Peyer's patch (tissue), 4 donors: ENCODE data around the gene ZNF879. TPM values are rescaled to one million over a fixed set of nuclear protein-coding genes. Genes with fewer than 3 reads are reported as not detected.

ENCODE experiments used
- DNase-seq, 3 donors: peaks; one replicate each; pipeline ENCODE4 v3.0.0-alpha.2; 2017 to 2019
- H3K27ac ChIP-seq, 4 donors: fragments of 200-600 bp; sonication (generic); one replicate each; pipeline ENCODE4 v1.5.1; 2016 to 2019
- H3K27me3 ChIP-seq, 2 donors: fragments of 200-600 bp; sonication (generic); one replicate each; pipeline ENCODE4 v1.5.1; 2019
- H3K36me3 ChIP-seq, 3 donors: fragments of 200-600 bp; sonication (generic); one replicate each; pipeline ENCODE4 v1.5.1; 2016 to 2019
- H3K4me1 ChIP-seq, 4 donors: fragments of 200-600 bp; sonication (generic); one replicate each; pipeline ENCODE4 v1.5.1; 2016 to 2019
- H3K4me3 ChIP-seq, 4 donors: fragments of 200-600 bp; sonication (generic); 1 replicate in 3 of 4; 2 replicates in 1 of 4; pipeline ENCODE4 v1.5.1; 2016 to 2019; ENCODE audit warnings: mild to moderate bottlenecking in 1 of 4
- H3K9me3 ChIP-seq, 4 donors: fragments of 200-600 bp; sonication (generic); one replicate each; pipeline ENCODE4 v1.5.1; 2016 to 2019; ENCODE audit warnings: mild to moderate bottlenecking in 1 of 4
- POLR2A ChIP-seq, 2 donors: fragments of 450-650 bp; IDR thresholded peaks; one replicate each; pipeline ENCODE4 v1.5.1; 2017; ENCODE audit warnings: antibody characterized with exemption in 2 of 2, mild to moderate bottlenecking in 2 of 2, moderate library complexity in 2 of 2
- total RNA-seq, 4 donors: library from RNA; depleted of rRNA; stranded (reverse); fragments of >200 nt; gene quantifications; one replicate each; pipeline ENCODE4 v1.1.0, GENCODE V29; 2016
- TF ChIP-seq, protein P1 (sequence below), 6 experiments: fragments of 450-650 bp in 4 of 6; fragments of 200-600 bp in 2 of 6; sonication (generic) in 1 of 6; IDR thresholded peaks; one replicate each; pipeline ENCODE4 v1.5.1; 2017 to 2019; ENCODE audit warnings: antibody characterized with exemption in 6 of 6, mild to moderate bottlenecking in 3 of 6, moderate library complexity in 1 of 6

ZNF879 gene
- total RNA-seq, result 10 to 100 TPM in 1 of 4 donors, 1 to 10 TPM in 3; 3.2 to 28.1 (median 6.2) TPM

- TF ChIP-seq POLR2A (IDR thresholded peaks at IDR 0.05), result peak; percentile 35 to 38
- TF ChIP-seq, protein P1, sequence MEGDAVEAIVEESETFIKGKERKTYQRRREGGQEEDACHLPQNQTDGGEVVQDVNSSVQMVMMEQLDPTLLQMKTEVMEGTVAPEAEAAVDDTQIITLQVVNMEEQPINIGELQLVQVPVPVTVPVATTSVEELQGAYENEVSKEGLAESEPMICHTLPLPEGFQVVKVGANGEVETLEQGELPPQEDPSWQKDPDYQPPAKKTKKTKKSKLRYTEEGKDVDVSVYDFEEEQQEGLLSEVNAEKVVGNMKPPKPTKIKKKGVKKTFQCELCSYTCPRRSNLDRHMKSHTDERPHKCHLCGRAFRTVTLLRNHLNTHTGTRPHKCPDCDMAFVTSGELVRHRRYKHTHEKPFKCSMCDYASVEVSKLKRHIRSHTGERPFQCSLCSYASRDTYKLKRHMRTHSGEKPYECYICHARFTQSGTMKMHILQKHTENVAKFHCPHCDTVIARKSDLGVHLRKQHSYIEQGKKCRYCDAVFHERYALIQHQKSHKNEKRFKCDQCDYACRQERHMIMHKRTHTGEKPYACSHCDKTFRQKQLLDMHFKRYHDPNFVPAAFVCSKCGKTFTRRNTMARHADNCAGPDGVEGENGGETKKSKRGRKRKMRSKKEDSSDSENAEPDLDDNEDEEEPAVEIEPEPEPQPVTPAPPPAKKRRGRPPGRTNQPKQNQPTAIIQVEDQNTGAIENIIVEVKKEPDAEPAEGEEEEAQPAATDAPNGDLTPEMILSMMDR (IDR thresholded peaks at IDR 0.05), result no peak
Observed at GRCh38 chr5:179023528-179024189, at the start of gene ZNF879. TSS of gene ZNF879 (plus strand) at chr5:179023804. CDS start at chr5:179025005, 1,201 bp downstream.

DNA sequence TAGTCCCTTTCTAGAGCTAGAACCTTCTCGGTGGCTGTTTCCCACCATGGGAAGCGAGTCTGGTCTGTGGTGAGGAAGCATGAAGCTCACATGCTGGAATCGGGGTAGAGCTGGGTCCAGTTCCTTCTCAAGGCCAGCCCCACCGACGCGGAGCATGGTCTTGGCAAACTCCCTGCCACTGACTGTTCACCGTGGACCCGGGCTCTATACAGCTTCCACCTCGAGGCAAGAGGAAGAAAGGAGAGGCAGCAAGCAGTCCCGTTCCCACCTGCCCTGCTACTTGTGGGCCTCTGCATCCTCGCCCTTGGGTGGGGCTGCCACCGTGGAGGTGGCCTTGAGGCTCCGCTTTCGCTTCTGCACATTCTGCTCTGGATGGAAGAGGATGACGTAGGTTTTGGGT lies 42.2 kb upstream of the ZNF879 start:
- H3K4me3 ChIP-seq, result no peak overlapping the region
- H3K36me3 ChIP-seq, result no peaks in the 10 kb centered on the region
- no peak overlapping the region for H3K27ac ChIP-seq
- H3K4me1 ChIP-seq, result no peaks in the 10 kb centered on the region
- peaks cover 0 to 69% (median 3%) of the 10 kb centered on the region in 4 donors for H3K9me3 ChIP-seq
- no peaks in the 10 kb centered on the region for H3K27me3 ChIP-seq
- TF ChIP-seq, protein P1 (IDR thresholded peaks at IDR 0.05), result no peak
- TF ChIP-seq POLR2A (IDR thresholded peaks at IDR 0.05), result no peak
- DNase-seq, result no peak

More at GRCh38 chr5:179023528-179024189, at the start of gene ZNF879:
- Histone ChIP-seq H3K9me3 (peaks cover 0 to 23% (median 6%) of the 10 kb centered on the region in 4 donors), H3K27me3 (no peaks in the 10 kb centered on the region), H3K4me3 (peak within 1 kb of the TSS; percentile 68 to 91 (median 78)), H3K27ac (peak within 1 kb of the TSS; percentile 84 to 91 (median 88)), H3K4me1 (peaks cover 0 to 9% (median 3%) of the 10 kb centered on the region in 4 donors), H3K36me3 (peaks cover 0 to 33% (median 0%) of the 10 kb centered on the region in 3 donors)
- DNase-seq, result peak; percentile 90 to 97 (median 93)

GRCh38 chr5:178982941-178983340 lies 40.7 kb upstream of the ZNF879 start:
- no peak overlapping the region for H3K4me3 ChIP-seq
- peaks cover 0 to 67% (median 3%) of the 10 kb centered on the region in 4 donors for H3K9me3 ChIP-seq
- no peaks in the 10 kb centered on the region for H3K27me3 ChIP-seq
- no peaks in the 10 kb centered on the region for H3K36me3 ChIP-seq
- H3K27ac ChIP-seq, result no peak overlapping the region
- no peaks in the 10 kb centered on the region for H3K4me1 ChIP-seq
- TF ChIP-seq POLR2A (IDR thresholded peaks at IDR 0.05), result no peak
- TF ChIP-seq, protein P1 (IDR thresholded peaks at IDR 0.05), result no peak
- no peak for DNase-seq

GRCh38 chr5:178983728-178984127 lies 39.9 kb upstream of the ZNF879 start:
- H3K27ac ChIP-seq, result no peak overlapping the region
- no peaks in the 10 kb centered on the region for H3K36me3 ChIP-seq
- H3K4me1 ChIP-seq, result no peaks in the 10 kb centered on the region
- DNase-seq, result no peak
- no peak overlapping the region for H3K4me3 ChIP-seq
- H3K9me3 ChIP-seq, result peaks cover 0 to 63% (median 3%) of the 10 kb centered on the region in 4 donors
- no peak for TF ChIP-seq POLR2A (IDR thresholded peaks at IDR 0.05)
- TF ChIP-seq, protein P1 (IDR thresholded peaks at IDR 0.05), result no peak
- no peaks in the 10 kb centered on the region for H3K27me3 ChIP-seq

DNA sequence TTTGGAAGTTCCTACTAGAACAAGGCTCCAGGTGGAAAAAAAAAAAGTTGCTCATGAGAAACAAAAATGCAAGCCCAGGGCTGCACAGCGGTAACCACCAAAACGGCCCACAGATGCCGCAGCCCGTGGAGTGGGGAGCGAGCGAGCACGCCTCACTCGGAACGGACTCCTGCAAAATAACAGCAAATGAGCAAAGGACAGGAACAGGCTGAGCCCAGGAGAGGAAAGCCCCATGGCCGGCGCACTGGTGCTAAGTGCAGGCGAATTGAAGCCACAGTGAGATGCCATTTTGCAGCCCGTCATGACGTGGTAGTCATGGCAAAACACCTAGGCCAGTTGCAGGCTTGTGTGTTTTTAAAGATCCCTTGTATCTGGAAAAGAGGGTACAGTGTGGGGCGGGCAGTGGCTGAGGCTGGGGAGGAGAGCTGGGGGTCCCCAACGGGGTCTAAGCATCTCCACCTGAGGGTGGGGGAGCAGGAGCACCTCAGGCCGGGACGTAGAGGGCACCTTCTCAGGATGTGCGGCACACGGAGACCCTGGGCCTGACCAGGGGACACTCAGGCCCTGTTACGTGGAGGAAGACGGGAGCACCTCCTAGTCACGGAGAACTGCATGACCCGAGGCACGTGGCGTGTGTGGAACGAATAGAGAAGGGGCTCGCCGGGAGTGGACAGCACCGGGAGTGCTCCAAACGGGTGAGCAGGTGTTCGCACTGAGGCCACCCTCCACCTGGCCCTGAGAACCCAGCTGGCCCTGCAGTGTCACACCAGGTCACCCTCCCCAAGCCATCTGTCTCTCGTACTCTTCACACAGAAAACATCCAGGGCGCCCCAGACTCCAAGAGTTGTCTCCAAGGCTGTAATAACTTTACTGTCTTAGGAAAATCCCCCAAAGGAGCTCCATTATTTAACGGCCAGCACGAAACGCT lies 39.2 kb upstream of the ZNF879 start:
- peaks cover 0 to 57% (median 3%) of the 10 kb centered on the region in 4 donors for H3K9me3 ChIP-seq
- H3K36me3 ChIP-seq, result no peaks in the 10 kb centered on the region
- H3K4me3 ChIP-seq, result no peak overlapping the region
- TF ChIP-seq, protein P1 (IDR thresholded peaks at IDR 0.05), result no peak
- TF ChIP-seq POLR2A (IDR thresholded peaks at IDR 0.05), result no peak
- no peaks in the 10 kb centered on the region for H3K27me3 ChIP-seq
- H3K4me1 ChIP-seq, result no peaks in the 10 kb centered on the region
- DNase-seq, result no peak
- no peak overlapping the region for H3K27ac ChIP-seq
